DOHH2 (cell line): ENCODE measurements around the gene BMAL2.

Experiments
- EZH2phosphoT487 ChIP-seq: fragments of 200-600 bp; sonication (generic); IDR thresholded peaks from 2 replicates; pipeline ENCODE4 v1.6.1; 2017; ENCODE audit warnings: borderline replicate concordance, mild to moderate bottlenecking, antibody characterized with exemption, low read length, moderate library complexity, mixed read lengths
- TF ChIP-seq, protein P1 (sequence below): fragments of 200-600 bp; sonication (generic); IDR thresholded peaks from one replicate; pipeline ENCODE4 v1.5.1; 2014; ENCODE audit warnings: antibody characterized with exemption, mild to moderate bottlenecking, low read depth, low read length; ENCODE audit not compliant: poor library complexity, severe bottlenecking

DNA sequence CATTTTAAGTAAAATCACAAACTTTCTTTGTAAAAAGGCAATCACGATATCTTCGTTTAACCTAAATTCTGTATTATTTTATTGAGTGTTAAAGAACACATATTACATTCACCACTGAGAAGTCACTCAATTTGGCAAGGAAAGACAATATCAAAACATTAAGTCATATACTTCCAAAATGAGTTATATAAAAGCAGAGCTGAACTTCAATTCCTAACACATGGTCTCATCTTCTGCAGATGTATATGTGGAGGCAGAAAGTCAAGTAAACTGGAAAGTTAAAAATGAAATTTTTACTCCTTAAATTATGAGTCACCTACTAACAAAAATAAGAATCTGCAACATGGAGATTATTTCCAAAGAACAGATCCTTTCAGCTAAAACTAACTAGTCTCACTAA is 28.7 kb downstream of the BMAL2 start:
- TF ChIP-seq, protein P1, sequence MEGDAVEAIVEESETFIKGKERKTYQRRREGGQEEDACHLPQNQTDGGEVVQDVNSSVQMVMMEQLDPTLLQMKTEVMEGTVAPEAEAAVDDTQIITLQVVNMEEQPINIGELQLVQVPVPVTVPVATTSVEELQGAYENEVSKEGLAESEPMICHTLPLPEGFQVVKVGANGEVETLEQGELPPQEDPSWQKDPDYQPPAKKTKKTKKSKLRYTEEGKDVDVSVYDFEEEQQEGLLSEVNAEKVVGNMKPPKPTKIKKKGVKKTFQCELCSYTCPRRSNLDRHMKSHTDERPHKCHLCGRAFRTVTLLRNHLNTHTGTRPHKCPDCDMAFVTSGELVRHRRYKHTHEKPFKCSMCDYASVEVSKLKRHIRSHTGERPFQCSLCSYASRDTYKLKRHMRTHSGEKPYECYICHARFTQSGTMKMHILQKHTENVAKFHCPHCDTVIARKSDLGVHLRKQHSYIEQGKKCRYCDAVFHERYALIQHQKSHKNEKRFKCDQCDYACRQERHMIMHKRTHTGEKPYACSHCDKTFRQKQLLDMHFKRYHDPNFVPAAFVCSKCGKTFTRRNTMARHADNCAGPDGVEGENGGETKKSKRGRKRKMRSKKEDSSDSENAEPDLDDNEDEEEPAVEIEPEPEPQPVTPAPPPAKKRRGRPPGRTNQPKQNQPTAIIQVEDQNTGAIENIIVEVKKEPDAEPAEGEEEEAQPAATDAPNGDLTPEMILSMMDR = no peak
- TF ChIP-seq EZH2phosphoT487 = no peak
